ENCODE measurements around the gene USP44. TPM values are rescaled to one million over a fixed set of nuclear protein-coding genes. Genes with fewer than 3 reads are reported as not detected.

Gene USP44
- total and polyA plus RNA-seq, 10 of the 15 experiments (the other 5 are each of a cell fraction or from before 2014, with no cell fraction given), result 0.02 to 0.26 (median 0.12) TPM; not detected in 6

DNA sequence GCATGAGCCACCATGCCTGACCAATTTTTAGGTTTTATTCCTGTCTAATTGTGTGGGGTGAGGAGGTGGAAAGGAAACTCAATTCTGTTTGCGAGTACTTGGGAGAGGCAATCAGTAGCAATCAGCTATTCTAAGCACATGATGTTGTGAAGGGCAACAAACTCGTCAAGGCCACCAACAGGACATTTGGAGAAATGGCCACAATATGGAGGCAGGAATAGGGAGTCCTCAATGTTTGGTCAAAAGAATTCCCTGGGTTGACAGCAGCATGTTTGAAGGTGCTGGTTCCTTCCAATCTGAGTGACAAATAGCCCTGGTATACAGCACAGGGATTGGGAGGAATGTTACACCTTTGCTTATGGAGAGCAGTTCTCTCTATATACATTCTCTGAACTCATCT, 32.7 kb upstream of the USP44 start:
- DNase-seq (ENCODE audit: low read depth, low spot score) (no peak), ATAC-seq (no peak), FAIRE-seq (no peak)
- 50% methylated on average over 2 of the region's 2 CpGs for WGBS (ENCODE audit: insufficient coverage, insufficient replicate concordance, low lambda C conversion rate, missing lambda C conversion rate)
- intact Hi-C loops (cut with micrococcal nuclease; ENCODE audit: unreplicated experiment) (no loop called here), in situ Hi-C loops (cut with MboI) (no loop called here)
- TF ChIP-seq USF1 (IDR thresholded peaks at IDR 0.05; ENCODE audit: borderline replicate concordance, extremely low read length, insufficient read depth, low read depth, low read length) (no peak), ZSCAN29 (IDR thresholded peaks at IDR 0.05) (no peak), ZNF384 (IDR thresholded peaks at IDR 0.05; ENCODE audit: borderline replicate concordance, low read depth, low read length) (no peak), CREM (IDR thresholded peaks at IDR 0.05; ENCODE audit: low read depth) (no peak), SP1 (IDR thresholded peaks at IDR 0.05; ENCODE audit: low read depth, low read length) (no peak), BHLHE40 (IDR thresholded peaks at IDR 0.05; ENCODE audit: borderline replicate concordance in 1 of 2, low read depth in 2 of 2, low read length in 1 of 2) (no peak), CHD4 (IDR thresholded peaks at IDR 0.05) (no peak), ZNF24 (IDR thresholded peaks at IDR 0.05) (no peak), CBX5 (IDR thresholded peaks at IDR 0.05; ENCODE audit: low read depth) (no peak)
- TF ChIP-seq, protein P1, sequence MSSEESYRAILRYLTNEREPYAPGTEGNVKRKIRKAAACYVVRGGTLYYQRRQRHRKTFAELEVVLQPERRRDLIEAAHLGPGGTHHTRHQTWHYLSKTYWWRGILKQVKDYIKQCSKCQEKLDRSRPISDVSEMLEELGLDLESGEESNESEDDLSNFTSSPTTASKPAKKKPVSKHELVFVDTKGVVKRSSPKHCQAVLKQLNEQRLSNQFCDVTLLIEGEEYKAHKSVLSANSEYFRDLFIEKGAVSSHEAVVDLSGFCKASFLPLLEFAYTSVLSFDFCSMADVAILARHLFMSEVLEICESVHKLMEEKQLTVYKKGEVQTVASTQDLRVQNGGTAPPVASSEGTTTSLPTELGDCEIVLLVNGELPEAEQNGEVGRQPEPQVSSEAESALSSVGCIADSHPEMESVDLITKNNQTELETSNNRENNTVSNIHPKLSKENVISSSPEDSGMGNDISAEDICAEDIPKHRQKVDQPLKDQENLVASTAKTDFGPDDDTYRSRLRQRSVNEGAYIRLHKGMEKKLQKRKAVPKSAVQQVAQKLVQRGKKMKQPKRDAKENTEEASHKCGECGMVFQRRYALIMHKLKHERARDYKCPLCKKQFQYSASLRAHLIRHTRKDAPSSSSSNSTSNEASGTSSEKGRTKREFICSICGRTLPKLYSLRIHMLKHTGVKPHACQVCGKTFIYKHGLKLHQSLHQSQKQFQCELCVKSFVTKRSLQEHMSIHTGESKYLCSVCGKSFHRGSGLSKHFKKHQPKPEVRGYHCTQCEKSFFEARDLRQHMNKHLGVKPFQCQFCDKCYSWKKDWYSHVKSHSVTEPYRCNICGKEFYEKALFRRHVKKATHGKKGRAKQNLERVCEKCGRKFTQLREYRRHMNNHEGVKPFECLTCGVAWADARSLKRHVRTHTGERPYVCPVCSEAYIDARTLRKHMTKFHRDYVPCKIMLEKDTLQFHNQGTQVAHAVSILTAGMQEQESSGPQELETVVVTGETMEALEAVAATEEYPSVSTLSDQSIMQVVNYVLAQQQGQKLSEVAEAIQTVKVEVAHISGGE (CRISPR knock-in tag; IDR thresholded peaks at IDR 0.05), result no peak
- Histone ChIP-seq H4K20me1 (ENCODE audit: control insufficient read depth, insufficient read depth) (no peaks in the 10 kb centered on the region), H3K9ac (ENCODE audit: control insufficient read depth, insufficient read depth, low read length) (no peak overlapping the region), H3K9me3 (replicated peaks; ENCODE audit: control insufficient read depth, insufficient read depth, low read length) (no peaks in the 10 kb centered on the region), H3K27me3 (replicated peaks in 1 of 2; ENCODE audit: control insufficient read depth in 2 of 2, insufficient read depth in 2 of 2, low read length in 1 of 2) (0 out of 4 replicates have a peak, but pooled peaks cover 0 to 2% of the 10 kb centered on the region in 2 experiments), H3K79me2 (ENCODE audit: control insufficient read depth, insufficient read depth, low read length) (no peaks in the 10 kb centered on the region), H3K36me3 (ENCODE audit: control insufficient read depth in 2 of 2, insufficient read depth in 2 of 2, low read length in 1 of 2) (no peaks in the 10 kb centered on the region), H3K4me2 (ENCODE audit: control insufficient read depth, insufficient read depth) (no peak overlapping the region), H3K4me3 (no peak overlapping the region), H2AFZ (ENCODE audit: control insufficient read depth, low read depth, low read length) (no peak overlapping the region), H3K27ac (ENCODE audit: control insufficient read depth, insufficient read depth) (no peak overlapping the region), H3K4me1 (ENCODE audit: control insufficient read depth, insufficient read depth, low read length) (no peaks in the 10 kb centered on the region)
- ChIA-PET POLR2A (no interaction called here), SMC1A (ENCODE audit: uncharacterized antibody, unreplicated experiment) (interaction anchor here (0.7 kb wide), 1 partner anchor 146 kb away, joined by 3 read pairs; no protein-coding TSS in a partner anchor), CTCF (no interaction called here), RAD21 (ENCODE audit: unreplicated experiment) (no interaction called here)
- BruUV-seq (replicated peaks), result no TSS peak

Data from GM12878 (cell line).